Thyroid gland (tissue), 4 donors: ENCODE data around the gene BRAP. TPM values are rescaled to one million over a fixed set of nuclear protein-coding genes. Genes with fewer than 3 reads are reported as not detected.
A peak's percentile ranks its signal among the peaks of the same experiment; 100 is the strongest.

Experiments used
- DNase-seq, 2 donors: peaks; one replicate each; pipeline ENCODE4 v3.0.0-alpha.2; 2019
- H3K27ac ChIP-seq, 3 donors: fragments of 200-600 bp; sonication (generic); 1 replicate in 2 of 3; 2 replicates in 1 of 3; pipeline ENCODE4 v1.5.1; 2016 to 2019; ENCODE audit warnings: mild to moderate bottlenecking in 1 of 3, moderate library complexity in 1 of 3
- H3K27me3 ChIP-seq: fragments of 200-600 bp; sonication (generic); one replicate; pipeline ENCODE4 v1.5.1; 2019
- H3K36me3 ChIP-seq, 2 donors: fragments of 200-600 bp; sonication (generic); one replicate each; pipeline ENCODE4 v1.5.1; 2016 to 2019
- H3K4me1 ChIP-seq, 2 donors: fragments of 200-600 bp; sonication (generic); one replicate each; pipeline ENCODE4 v1.5.1; 2017 to 2019
- H3K4me3 ChIP-seq, 3 donors: fragments of 200-600 bp; sonication (generic); replicated peaks in 1 of 3; 1 replicate in 2 of 3; 2 replicates in 1 of 3; pipeline ENCODE4 v1.5.1; 2016; ENCODE audit warnings: mild to moderate bottlenecking in 1 of 3
- H3K9me3 ChIP-seq: fragments of 200-600 bp; sonication (generic); one replicate; pipeline ENCODE4 v1.5.1; 2017
- CTCF ChIP-seq, 6 experiments: fragments of 200-600 bp in 3 of 6; fragments of 450-650 bp in 3 of 6; sonication (generic) in 3 of 6; IDR thresholded peaks; one replicate each; pipeline ENCODE4 v1.5.1; 2016 to 2019; ENCODE audit warnings: antibody characterized with exemption in 6 of 6, mild to moderate bottlenecking in 2 of 6, inconsistent platforms in 1 of 6, moderate library complexity in 1 of 6
- POLR2A ChIP-seq, 2 donors: fragments of 450-650 bp; IDR thresholded peaks; one replicate each; pipeline ENCODE4 v1.6.1; 2017; ENCODE audit warnings: antibody characterized with exemption in 2 of 2, mild to moderate bottlenecking in 2 of 2, moderate library complexity in 1 of 2
- whole genome bisulfite sequencing, 2 donors: methylation state at CpG; one replicate each; pipeline ENCODE4 v1.1.5; 2017; 5-methylcytosine and 5-hydroxymethylcytosine counted together
- intact Hi-C: fragments of 100-400 bp; cut with DNase I; formaldehyde crosslinking; loops from one replicate; pipeline ENCODE4 v1.15.1; 2023
- total RNA-seq, 4 donors: library from RNA; depleted of rRNA; stranded (reverse); fragments of >200 nt; gene quantifications; one replicate each; pipeline ENCODE4 v1.2.3, GENCODE V29; 2016

The BRAP gene
- total RNA-seq, 4 donors from 2014 or later: 18.4 to 23.5 (median 21.9) TPM

GRCh38 chr12:111642681-111643426, 42.9 kb downstream of the BRAP start:
- Histone ChIP-seq H3K27me3 (no peaks in the 10 kb centered on the region), H3K4me1 (peaks cover 0 to 10% of the 10 kb centered on the region in 2 donors), H3K36me3 (peaks cover 27 to 36% of the 10 kb centered on the region in 2 donors), H3K4me3 (no peak overlapping the region), H3K27ac (no peak overlapping the region), H3K9me3 (no peaks in the 10 kb centered on the region)
- intact Hi-C loops: no loop called here
- TF ChIP-seq CTCF (IDR thresholded peaks at IDR 0.05): no peak
- no peak for TF ChIP-seq POLR2A (IDR thresholded peaks at IDR 0.05)
- 67 to 86% methylated on average over 4 of the region's 4 CpGs for WGBS, 2 donors
- no peak for DNase-seq

- no peak for DNase-seq
- intact Hi-C loops: no loop called here
- Histone ChIP-seq H3K4me3 (no peak overlapping the region), H3K9me3 (no peaks in the 10 kb centered on the region), H3K27ac (no peak overlapping the region), H3K36me3 (peaks cover 9 to 20% of the 10 kb centered on the region in 2 donors), H3K4me1 (peaks cover 10 to 20% of the 10 kb centered on the region in 2 donors), H3K27me3 (no peaks in the 10 kb centered on the region)
- WGBS, 2 donors: 91 to 97% methylated on average over 5 of the region's 5 CpGs
- TF ChIP-seq CTCF (IDR thresholded peaks at IDR 0.05) (no peak), POLR2A (IDR thresholded peaks at IDR 0.05) (no peak)
Observed at GRCh38 chr12:111640506-111640905, 45.2 kb downstream of the BRAP start.

- Histone ChIP-seq H3K4me1 (peaks cover 10 to 14% of the 10 kb centered on the region in 2 donors), H3K27ac (no peak overlapping the region), H3K9me3 (no peaks in the 10 kb centered on the region), H3K27me3 (no peaks in the 10 kb centered on the region), H3K36me3 (peaks cover 2 to 10% of the 10 kb centered on the region in 2 donors), H3K4me3 (no peak overlapping the region)
- TF ChIP-seq POLR2A (IDR thresholded peaks at IDR 0.05) (no peak), CTCF (IDR thresholded peaks at IDR 0.05) (no peak)
- WGBS, 2 donors: 75 to 80% methylated on average over 6 of the region's 6 CpGs
- intact Hi-C loops: no loop called here
- no peak for DNase-seq
Observed at GRCh38 chr12:111638556-111638955, 47.2 kb downstream of the BRAP start.

- Histone ChIP-seq H3K9me3 (no peaks in the 10 kb centered on the region), H3K27me3 (no peaks in the 10 kb centered on the region), H3K27ac (peak overlapping the region in 2 of 3 donors; percentile 19 to 64), H3K4me1 (peaks cover 10 to 14% of the 10 kb centered on the region in 2 donors), H3K36me3 (no peaks in the 10 kb centered on the region), H3K4me3 (no peak overlapping the region)
- 26 to 41% methylated on average over 9 to 19 of the region's 19 CpGs for WGBS, 2 donors
- no peak for TF ChIP-seq POLR2A (IDR thresholded peaks at IDR 0.05)
- TF ChIP-seq CTCF (IDR thresholded peaks at IDR 0.05): no peak
- DNase-seq: peak; percentile 37 to 61
- intact Hi-C loops: no loop called here
Observed at GRCh38 chr12:111636209-111636945, 49.4 kb downstream of the BRAP start.

- peaks cover 10 to 14% of the 10 kb centered on the region in 2 donors for H3K4me1 ChIP-seq
- TF ChIP-seq POLR2A (IDR thresholded peaks at IDR 0.05) (no peak), CTCF (IDR thresholded peaks at IDR 0.05) (no peak)
- no peak for DNase-seq
- H3K27me3 ChIP-seq: no peaks in the 10 kb centered on the region
- no peak overlapping the region for H3K4me3 ChIP-seq
- no peaks in the 10 kb centered on the region for H3K9me3 ChIP-seq
- intact Hi-C loops: no loop called here
- H3K36me3 ChIP-seq: no peaks in the 10 kb centered on the region
- H3K27ac ChIP-seq: no peak overlapping the region
- 90 to 97% methylated on average over 8 of the region's 8 CpGs for WGBS, 2 donors
Observed at GRCh38 chr12:111635524-111635923, 50.2 kb downstream of the BRAP start.
